GM12864 (cell line): ENCODE results near the gene PAXIP1.

ENCODE experiments used
- DNase-seq: peaks from one replicate; pipeline ENCODE4 v3.0.0-alpha.2; 2011; ENCODE audit warnings: low read depth
- H3K4me3 ChIP-seq: 2 replicates; pipeline ENCODE4 v1.5.1; 2011; ENCODE audit warnings: mild to moderate bottlenecking, low read depth, low read length, control low read depth
- CTCF ChIP-seq: IDR thresholded peaks from 2 replicates; pipeline ENCODE4 v1.5.1; 2011; ENCODE audit warnings: low read depth, mild to moderate bottlenecking, moderate library complexity, low read length, control low read depth, inconsistent platforms; ENCODE audit errors: missing control alignments

Gene PAXIP1

GRCh38 chr7:154918266-154918665, 84.7 kb downstream of the PAXIP1 start:
- DNase-seq = no peak
- H3K4me3 ChIP-seq = no peak overlapping the region
- no peak for TF ChIP-seq CTCF

GRCh38 chr7:154917808-154918160, 85.1 kb downstream of the PAXIP1 start:
- H3K4me3 ChIP-seq = no peak overlapping the region
- TF ChIP-seq CTCF = no peak

GRCh38 chr7:154916856-154917807, 85.8 kb downstream of the PAXIP1 start:
- no peak for DNase-seq
- H3K4me3 ChIP-seq = no peak overlapping the region
- TF ChIP-seq CTCF = no peak

More at GRCh38 chr7:154917808-154918160, 85.1 kb downstream of the PAXIP1 start:
- no peak for DNase-seq

- TF ChIP-seq CTCF = no peak
- no peak for DNase-seq
- H3K4me3 ChIP-seq = no peak overlapping the region
Observed at GRCh38 chr7:154916381-154916780, 86.5 kb downstream of the PAXIP1 start.

- DNase-seq = no peak
- TF ChIP-seq CTCF = no peak
- H3K4me3 ChIP-seq = no peak overlapping the region
Observed at GRCh38 chr7:154915600-154915999, 87.3 kb downstream of the PAXIP1 start.

- H3K4me3 ChIP-seq = no peak overlapping the region
- no peak for TF ChIP-seq CTCF
- DNase-seq = no peak
Observed at GRCh38 chr7:154914996-154915380, 87.9 kb downstream of the PAXIP1 start.
